ENCODE data around the gene ADARB2.
"Not testable (repeated sequence)": the region's sequence is repeated elsewhere in the genome, so short reads cannot be mapped to it uniquely, and the experiment has no call there.

Gene ADARB2

DNA sequence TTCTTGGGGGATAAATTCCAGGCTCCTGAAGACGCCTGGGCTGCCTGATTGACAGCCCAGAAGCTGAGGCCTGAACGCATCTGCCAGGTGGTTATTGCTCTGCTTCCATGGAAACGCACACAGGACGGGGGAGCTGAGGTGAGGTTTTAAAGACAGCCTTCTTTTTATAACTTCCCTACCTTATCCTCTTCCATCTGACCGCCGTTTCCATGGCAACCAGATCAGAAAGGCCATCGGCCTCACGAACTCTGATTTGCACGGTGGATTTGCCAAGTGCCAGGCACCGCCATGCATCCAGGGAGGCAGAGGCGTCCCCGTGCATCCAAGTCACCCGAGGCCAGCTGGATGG is 260.9 kb downstream of the ADARB2 start:
- no peak for DNase-seq

DNA sequence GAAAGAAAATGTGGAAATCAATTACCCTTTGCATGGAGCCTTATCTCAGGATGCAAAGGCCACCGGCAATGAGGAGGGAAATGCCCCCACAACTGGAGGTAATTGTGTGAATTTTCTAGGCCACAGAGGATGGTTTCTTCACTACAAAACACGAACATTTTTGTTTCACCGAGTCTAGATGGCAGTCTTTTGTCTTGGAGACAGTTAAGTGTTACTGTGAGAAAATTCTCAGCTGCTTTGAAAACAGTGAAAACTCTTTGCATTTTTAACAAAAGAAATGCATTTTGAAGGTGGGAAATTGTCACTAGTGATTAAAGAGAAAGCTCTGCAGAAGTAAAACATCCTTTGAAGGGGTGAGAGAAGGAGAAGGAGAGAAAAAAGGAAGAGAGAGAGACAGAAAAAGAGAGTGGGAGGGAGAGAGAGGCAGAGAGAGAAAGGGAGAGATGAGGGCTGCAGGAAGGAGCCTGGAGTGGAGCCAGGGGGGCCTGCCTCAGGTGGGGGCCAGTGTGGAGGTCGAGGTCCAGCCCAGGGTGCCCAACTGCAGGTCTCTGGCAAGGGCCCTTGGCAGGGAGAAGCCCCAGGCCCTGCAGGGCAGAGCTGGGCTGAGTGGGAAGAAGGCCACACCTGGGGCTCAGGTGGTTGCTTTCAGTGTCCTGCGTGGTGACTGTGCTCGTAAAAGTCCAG is 261.4 kb downstream of the ADARB2 start:
- DNase-seq: no peak

GRCh38 chr10:1475098-1475591 is 262.2 kb downstream of the ADARB2 start:
- DNase-seq: no peak

GRCh38 chr10:1474376-1475097 is 262.8 kb downstream of the ADARB2 start:
- no peak for DNase-seq

GRCh38 chr10:1473874-1474273 is 263.5 kb downstream of the ADARB2 start:
- no peak for DNase-seq

DNA sequence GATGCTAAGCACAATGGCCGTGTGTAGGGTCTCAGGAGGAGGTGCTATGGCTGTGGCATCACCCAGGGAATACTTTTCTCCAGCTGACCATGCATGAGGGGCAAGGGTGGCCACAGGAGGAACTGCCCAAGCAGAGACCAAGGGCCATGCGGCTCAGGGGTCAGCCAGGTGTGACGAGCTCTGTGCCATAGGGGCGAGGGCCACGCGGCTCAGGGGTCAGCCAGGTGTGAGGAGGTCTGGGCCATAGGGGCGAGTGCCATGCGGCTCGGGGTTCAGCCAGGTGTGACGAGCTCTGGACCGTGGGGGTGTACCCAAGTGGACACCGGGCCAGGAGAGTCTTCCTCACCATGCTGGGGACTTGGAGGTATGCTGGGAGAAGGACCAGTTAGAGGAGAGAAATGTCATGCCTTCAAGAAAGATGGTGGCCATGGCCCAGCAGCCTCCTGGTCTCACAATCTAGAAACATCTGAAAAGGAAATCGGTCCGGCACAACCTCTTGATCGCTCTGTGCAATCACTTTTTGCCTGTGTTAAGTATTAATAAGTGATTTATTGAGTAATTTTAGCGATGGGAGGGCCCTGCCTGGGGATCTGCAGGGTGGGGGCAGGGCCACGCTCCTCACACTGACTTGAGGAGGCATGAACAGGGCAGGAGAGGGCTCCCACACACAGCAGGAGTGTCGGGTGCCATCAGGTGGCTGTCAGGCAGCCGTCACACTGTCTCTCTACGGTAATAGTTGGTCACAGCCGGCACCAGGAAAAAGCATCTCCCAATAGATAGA is 265.0 kb downstream of the ADARB2 start:
- DNase-seq: no peak

DNA sequence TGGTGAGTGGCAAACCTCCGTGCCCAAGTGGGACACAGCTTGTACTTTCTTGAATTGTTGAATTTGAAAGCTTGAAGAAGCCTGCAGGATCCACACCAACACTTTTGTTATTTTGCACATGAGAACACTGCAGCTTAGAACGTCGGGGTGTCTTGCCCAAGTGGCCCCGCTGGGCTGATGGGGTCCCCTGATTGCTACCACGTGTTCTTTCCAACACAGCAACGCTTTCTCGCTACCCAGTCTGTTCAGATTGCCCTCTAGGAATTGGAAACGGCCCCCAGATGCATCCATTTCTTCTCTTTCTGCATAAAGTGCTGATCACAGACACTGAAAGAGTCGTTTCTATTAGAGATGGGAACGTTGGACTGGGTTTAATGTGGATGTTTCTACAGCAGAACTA is 268.5 kb downstream of the ADARB2 start:
- DNase-seq: no peak

DNA sequence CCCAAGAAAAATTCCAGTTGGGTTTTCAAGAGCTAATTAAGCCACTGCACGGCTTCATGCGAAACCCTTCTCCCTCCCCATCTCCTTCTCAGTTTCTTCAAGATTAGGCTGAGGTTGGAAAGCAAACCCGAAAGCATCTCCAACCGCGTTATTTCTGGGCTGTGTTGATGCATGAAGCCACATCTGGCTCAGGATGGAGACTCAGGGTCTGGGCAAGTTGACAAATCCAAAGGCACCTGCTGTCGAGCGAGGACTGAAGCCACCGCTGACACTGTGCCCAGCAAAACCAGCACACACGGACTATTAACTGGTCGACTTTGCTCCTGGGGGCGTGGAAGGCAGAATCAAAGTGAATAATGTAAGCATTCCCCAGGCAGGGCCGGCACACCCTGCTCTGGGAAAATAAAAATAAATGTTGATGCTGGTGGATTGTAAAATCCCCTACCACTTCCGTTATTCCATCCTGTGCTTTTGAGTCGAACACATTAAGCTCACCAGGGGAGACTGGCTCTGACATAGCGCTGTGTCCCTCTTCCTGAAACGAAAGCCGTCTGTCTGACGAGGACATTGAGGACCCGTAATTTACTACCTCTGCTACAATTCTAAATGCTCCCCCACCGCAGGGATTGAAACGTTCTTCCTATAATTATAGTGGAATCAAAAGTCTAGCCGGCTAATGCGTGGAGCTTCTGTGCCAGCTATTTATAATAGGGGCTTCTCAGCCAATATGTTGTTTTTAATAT is 269.8 kb downstream of the ADARB2 start:
- DNase-seq: no peak

- no peak for DNase-seq
Observed at GRCh38 chr10:1465993-1466764, 271.1 kb downstream of the ADARB2 start.

DNA sequence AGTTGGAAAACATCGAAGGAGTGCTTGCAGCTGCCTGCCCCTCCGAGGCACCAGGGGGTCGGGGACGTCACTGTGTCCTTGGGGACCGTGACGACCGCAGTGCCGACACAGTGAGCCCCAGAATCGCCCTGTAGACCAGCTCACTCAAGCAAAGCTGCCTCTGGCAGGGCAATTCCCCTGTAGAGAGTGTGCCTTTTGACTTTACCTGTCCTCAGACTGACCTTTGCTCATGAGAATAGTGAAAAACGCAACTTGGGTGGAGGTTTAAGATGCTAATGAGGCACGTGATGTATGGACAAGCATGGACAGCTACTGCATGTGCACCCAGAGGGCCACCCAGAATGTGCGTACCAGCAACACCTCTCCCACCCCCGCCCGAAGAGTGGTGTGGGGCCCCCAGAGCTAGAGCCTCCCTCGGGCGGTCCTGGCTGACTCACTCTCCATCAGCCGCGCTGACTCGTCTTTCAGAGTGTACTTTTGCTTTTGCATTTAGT is 271.9 kb downstream of the ADARB2 start:
- no peak for DNase-seq

DNA sequence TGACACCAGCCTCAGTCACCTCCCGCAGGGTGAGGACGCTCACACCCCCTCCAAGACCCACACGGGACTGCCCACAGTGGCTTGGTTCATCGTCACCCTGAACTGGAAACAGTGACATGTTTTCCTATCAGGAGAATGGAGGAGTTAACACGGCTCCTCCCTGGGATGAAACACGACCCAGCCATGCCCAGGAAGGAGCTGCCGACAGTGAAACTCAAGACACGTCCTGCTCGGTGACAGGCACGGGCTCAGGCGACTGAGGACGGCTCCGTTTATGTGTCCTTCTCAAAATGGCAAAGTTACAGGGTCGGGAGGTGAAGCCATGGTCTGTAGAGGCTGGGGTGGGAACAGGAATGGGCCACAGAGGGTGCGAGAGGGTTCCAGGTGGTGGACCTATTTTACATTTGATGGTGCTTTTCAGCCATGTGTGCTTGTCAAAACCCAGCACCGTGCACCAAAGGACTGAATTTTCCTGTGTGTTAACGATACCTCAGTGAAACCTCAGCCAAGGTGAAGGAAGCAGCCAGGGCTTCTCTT is 272.4 kb downstream of the ADARB2 start:
- DNase-seq: no peak

DNA sequence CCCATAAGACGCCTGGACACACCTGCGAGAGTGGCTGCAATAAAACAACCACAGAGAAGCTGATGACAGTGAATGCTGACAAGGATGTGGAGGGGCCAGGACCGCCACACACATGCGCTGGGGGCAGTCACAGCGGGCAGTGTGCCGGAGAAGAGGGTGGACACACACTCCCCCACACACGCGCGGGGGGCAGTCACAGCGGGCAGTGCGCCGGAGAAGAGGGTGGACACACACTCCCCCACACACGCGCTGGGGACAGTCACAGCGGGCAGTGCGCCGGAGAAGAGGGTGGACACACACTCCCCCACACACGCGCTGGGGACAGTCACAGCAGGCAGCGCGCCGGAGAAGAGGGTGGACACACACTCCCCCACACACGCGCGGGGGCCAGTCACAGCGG is 273.4 kb downstream of the ADARB2 start:
- not testable (repeated sequence) for DNase-seq

- no peak for DNase-seq
Observed at GRCh38 chr10:1462994-1463633, 274.2 kb downstream of the ADARB2 start.

DNA sequence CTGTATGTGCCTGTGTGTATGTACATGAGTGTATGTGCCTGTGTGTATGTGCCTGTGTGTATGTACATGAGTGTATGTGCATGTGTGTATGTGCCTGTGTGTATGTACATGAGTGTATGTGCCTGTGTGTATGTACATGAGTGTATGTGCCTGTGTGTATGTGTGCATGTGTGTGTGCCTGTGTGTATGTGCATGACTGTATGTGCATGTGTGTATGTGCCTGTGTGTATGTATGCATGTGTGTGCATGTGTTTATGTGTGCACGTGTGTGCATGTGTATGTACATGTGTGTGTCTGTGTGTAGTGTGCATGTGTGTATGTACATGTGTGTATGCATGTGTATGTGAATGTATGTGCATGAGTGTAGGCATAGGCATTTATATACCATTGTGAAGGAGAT is 274.8 kb downstream of the ADARB2 start:
- no peak for DNase-seq

DNA sequence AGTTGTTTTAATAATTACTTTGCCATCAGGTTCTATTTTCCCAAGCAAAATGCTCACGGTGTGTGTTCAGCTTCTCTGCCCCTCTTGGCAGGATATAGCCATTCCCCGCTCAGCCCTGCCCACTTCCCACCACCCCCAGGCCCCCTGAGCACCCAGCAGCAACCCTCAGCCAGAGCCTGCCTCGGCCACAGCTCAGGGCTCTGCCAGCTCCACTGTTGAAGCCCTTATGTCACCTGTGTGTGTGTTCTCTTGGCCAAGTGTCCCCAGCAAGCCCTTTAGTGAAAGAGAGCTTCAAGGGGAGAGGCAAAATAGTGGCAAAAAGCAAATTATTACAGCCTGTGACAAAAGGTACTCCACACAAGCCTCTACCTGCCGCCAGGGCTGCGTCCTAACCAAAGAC is 275.3 kb downstream of the ADARB2 start:
- no peak for DNase-seq

DNA sequence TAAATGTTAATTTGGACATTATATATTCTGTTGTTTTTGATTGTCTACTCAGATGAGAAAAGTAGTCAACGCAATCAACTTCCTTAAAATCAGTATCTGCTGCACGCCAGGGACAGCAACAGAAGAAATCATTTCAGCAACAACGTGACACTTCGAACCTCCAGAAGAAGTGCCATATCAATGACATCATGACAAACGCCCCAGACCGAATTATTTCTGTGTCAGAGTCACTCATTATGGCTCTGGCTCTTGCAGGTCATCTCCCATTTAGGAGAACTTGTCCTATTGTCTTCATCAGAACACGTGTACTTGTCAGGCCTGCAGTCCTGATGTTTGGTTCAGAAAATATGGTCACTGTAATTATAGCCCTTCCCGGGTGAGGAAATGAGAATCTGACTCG is 276.3 kb downstream of the ADARB2 start:
- no peak for DNase-seq

DNA sequence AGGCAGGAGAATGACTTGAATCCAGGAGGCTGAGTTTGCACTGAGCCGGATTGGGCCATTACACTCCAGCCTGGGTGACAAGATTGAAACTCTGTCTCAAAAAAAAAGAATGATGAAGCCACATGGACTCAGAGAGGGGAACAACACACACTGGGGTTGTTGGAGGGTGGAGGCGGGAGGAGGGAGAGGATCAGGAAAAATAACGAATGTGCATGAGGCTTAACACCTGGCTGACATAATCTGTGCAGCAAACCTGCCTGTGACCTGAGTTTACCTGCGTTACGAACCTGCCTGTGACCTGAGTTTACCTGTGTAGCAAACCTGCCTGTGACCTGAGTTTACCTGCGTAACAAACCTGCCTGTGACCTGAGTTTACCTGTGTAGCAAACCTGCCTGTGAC is 277.7 kb downstream of the ADARB2 start:
- DNase-seq: not testable (repeated sequence)

DNA sequence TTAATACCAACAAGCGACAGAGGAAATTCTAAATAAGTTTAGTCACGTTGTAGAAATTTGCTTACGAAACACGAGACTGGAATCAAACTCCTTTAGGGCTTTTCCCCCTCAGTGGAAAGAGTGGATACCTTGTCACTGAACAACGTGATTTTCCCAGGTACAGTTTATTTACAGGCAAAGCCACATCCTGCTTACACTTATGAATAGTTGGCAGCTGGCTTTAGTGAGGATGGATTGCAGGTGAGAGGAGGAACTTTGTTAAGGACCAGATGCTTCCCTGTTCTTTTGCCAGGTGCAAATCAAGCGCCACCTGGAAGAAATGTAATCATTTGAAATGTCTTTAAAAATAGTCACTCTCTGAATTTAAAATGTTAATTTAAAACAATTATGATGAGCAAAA is 282.4 kb downstream of the ADARB2 start:
- DNase-seq: no peak

GRCh38 chr10:1454428-1454827 is 282.9 kb downstream of the ADARB2 start:
- no peak for DNase-seq

DNA sequence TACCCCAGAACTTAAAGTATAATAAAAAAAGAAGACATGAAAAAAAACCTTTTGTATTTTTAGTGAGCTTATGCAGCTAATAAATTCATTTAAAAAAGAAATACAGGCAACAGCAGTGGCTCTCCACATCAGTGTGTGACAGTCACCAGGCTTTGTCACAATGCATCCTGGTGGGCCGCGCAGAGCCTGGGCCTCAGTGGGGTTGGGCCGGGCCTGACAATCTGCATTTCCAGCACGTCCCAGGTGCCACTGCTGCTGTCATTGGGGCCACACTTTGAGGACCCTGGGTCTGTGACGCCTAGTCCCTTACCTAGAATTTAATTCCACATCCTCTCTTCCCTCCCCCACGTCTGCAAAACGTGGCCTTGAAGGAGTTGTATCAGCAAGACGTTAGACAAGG is 284.5 kb downstream of the ADARB2 start:
- no peak for DNase-seq

- DNase-seq: no peak
Observed at GRCh38 chr10:1451941-1452340, 285.4 kb downstream of the ADARB2 start.
